HG02763 (cell line): Measurements from ENCODE around the gene FLNC.

Source experiments
- ATAC-seq: cut with Tn5 transposase; IDR thresholded peaks from one replicate; pipeline ENCODE4 v1.9.1; 2021; ENCODE audit warnings: mild to moderate bottlenecking, moderate library complexity; ENCODE audit not compliant: unreplicated experiment

The FLNC gene

DNA sequence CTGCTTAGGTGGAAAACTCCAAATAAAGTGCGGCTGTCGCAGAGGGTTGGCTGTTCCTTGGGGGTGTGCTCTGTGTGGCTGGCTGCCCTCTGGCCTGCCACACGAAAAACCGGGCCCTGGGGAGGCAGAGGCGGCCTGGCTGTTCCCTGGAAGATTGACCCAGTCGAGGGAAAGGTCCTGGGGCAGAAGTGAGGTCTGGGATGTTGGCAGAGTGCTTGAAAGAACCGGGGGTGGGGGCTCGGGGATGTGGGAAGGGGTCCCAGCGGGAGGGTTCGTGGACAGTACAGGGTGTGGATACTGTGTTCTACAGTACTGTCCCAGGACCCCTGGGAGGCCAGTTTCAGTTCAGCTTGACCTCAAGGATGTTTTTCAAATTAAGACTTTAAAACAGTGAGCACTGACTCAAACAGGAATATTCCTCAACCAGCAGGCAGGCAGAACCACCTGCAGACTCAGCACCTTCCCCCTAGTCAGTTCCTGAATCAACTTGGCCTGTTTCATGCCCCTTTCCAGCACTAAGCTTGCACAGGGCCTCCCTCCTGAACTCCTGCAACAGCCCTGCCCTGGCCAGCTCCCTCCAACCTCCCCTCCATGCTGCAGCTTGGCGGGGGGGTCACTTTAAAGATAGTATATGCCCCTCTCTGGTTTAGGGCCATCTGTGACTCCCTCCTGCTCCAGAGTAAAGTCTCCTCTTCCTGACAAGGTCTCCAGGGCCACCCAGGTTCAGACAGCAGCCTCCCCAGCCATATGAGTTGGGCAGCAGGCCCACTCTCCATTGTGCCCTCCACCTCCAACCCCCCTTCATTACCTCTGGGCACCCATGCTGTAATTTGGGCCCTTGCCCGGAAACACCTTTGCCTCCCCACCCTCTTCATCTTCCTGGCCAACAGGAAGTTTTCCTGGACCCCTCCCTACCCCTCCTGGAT, 29.3 kb downstream of the FLNC start:
- no peak for ATAC-seq

DNA sequence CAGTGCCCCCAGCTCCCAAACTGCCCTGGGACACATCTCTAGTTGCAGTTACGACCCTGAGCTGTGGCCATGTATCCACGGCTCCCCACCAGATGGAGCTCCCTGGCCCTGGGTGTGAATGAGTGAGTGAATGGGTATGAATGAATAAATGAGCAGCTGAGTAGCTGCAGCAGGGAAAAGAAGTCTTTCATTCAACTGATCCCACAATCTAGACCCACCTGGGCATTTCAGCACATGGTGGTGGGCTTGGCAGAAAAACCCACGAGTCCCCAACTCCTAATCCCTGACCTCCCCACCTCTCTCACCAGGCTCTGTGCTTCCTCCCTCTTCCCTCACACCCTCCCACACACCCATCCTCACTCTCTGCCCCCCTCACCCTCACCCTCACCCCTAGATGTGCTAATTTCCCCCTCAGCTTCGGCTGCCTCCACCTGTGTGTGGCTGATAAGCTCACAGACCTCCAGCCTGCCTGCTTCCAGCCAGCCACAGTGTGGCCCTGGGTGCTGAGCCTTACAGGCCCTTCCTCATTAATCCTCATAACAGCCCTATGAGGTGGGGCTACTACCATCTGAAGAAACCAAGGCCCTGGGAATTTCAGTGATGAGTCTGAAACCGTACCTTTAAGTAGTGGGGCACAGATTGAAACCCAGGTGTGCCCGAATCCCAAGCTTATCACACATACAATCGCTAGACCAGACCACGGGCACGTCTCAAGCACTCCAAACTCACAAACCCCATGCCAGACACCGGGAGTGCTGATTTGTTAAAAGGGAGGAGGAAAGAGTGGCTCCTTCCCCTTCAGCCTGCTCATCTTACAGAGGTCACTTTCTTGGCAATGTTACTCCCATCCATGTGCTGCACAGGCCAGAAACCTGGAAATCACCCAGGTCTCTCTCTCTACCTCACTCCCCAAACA, 30.2 kb downstream of the FLNC start:
- ATAC-seq = no peak

DNA sequence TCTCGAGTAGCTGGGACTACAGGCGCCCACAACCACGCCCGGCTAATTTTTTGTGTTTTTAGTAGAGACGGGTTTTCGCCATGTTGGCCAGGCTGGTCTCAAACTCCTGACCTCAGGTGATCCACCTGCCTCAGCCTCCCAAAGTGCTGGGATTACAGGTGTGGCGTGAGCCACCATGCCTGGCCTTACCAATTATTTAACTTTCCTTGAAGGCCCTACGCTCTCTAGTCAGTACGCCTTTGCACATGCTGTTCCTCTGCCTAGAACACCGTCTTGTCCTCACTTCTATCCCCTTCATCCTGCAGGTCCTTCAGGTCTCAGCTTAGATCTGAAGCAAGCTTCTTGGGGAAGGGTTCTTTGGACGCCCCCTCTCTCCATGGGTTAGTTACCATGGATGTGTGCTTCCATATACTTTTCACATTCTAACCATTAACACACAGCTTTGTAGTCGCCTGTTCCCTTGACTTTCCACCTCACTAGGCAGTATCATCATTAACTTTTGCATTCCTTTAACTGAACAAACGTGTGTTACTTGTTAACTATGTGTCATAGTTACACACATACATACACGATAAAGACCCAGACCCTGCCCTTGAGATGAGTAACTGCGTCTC, 31.9 kb downstream of the FLNC start:
- ATAC-seq = no peak

DNA sequence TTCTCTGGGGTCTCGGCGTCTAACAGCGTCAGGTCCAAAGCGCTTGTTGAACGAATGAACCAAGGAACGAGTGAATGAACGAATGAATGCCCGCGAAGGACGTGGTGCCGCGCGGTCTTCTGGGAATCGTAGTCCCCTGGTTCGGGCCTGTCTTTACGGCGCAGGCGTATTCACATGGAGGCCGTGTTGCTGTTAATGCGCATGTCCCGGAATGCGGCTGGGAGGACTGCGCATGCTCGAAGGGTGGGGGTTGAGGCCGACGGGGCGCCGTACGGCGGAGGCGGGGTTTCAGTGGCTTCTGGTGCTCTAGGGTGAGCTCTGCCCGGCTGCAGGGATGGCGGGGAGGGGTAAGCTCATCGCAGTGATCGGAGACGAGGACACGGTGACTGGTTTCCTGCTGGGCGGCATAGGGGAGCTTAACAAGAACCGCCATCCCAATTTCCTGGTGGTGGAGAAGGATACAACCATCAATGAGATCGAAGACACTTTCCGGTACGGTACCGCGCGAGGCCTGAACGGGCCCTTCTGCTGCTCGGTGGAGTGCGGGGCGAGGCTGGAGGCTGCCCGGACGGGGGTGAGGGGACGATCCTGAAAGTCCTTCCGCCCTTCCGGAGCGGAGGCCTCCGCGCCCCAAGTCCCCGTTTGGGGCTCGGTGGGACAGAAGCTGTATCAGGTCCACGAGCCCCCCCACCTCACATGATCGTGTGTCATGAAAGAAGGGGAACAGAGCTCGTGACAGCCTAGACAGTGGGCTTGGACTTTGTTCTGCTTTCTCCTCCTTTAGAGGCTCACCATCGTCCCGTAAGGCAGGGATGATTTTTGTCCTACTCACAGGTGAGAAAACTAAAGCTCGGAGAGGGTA, 32.6 kb downstream of the FLNC start, which contains the start of gene ATP6V1F:
ATP6V1F (plus strand) TSS at position 286 of the 862 bp plus-strand sequence; CDS start at position 335, 49 bp downstream.
- peak; percentile 87 for ATAC-seq

DNA sequence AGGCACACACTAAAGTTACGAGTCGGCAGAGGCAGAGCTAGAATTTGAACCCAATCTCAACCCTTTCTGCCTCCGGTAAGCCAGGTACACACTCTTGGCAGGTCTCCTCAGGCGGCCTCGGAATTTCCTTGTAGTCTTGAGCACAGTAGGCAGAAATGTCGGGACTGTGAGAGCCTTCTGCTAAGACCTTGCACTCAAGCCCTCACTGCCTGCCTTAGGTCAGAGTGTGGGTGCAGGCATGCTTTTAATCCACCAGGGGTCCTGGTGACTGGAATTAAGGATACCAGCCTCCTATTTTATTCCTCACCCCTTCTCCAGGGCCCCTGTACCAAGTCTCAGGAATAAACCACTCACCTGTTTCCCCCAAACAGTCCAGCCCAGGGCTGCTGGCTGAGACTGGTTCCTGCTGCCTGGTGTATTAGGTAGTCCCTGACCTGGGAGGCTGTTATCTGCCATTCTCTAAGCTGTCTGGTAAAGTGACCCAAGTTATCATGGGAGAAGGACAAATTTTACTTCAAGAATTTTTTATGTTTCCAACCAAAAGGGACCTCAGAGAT, 33.3 kb downstream of the FLNC start:
- ATAC-seq = no peak

DNA sequence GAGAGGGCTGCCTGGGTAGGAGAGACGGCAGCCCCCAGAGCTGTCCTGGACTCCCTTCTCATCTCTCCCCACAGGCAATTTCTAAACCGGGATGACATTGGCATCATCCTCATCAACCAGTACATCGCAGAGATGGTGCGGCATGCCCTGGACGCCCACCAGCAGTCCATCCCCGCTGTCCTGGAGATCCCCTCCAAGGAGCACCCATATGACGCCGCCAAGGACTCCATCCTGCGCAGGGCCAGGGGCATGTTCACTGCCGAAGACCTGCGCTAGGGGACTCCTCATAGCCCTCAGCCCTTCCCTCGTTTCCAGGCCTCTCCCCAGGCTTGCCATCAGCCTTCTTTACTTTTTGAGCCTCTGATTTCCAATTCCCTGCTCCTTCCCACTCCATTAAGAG, 35.1 kb downstream of the FLNC start:
- no peak for ATAC-seq

DNA sequence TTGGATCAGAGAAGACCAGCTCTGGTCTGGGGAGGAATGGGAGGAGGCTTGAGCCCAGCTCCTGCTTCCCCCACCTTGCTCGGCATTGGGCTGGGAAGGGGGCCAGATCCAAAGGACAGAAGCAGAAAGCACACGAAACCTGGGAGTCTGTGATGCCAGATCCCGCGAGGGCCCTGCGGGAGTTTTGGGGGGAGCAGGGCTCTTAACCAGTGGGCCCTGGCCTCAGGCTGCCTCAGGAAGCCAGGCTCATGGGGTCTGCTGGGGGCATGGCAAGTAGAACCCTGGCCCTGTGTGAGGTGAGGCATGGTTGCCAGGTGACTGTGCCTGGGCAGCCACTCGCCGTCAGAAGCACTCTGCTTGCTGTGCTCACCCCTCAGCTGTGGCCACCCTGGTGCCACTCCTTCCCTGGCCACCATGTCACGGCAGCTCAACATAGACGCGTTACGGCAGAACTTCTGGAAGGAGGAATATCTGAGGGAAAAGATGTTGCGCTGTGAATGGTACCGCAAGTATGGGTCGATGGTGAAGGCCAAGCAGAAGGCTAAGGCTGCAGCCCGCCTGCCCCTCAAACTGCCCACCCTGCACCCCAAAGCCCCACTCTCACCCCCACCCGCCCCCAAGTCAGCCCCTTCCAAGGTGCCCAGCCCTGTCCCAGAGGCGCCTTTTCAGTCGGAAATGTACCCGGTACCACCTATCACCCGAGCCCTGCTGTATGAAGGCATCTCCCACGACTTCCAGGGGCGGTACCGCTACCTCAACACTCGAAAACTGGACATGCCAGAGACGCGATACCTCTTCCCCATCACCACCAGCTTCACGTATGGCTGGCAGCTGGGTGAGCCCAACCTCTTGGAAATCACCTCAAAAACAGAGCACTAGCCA, 36.0 kb downstream of the FLNC start:
- no peak for ATAC-seq

DNA sequence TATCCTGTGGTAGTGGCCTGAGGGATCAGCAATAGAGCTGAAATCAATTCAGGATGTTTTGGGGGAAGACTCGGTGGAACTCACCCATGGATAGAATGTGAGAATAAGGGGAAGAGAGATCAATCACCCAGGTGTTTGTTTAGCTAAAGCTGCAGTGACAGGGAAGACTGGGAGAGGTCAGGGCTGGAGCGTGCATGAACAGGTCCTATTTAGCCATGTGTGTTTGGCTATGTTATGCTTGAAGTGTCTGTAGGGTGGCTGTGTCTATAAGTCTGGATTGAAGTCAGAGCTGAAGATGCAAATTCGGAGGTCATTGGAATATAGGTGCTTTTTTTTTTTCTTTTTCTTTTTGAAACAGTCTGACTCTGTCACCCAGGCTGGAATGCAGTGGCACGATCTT, 37.0 kb downstream of the FLNC start:
- ATAC-seq = no peak

DNA sequence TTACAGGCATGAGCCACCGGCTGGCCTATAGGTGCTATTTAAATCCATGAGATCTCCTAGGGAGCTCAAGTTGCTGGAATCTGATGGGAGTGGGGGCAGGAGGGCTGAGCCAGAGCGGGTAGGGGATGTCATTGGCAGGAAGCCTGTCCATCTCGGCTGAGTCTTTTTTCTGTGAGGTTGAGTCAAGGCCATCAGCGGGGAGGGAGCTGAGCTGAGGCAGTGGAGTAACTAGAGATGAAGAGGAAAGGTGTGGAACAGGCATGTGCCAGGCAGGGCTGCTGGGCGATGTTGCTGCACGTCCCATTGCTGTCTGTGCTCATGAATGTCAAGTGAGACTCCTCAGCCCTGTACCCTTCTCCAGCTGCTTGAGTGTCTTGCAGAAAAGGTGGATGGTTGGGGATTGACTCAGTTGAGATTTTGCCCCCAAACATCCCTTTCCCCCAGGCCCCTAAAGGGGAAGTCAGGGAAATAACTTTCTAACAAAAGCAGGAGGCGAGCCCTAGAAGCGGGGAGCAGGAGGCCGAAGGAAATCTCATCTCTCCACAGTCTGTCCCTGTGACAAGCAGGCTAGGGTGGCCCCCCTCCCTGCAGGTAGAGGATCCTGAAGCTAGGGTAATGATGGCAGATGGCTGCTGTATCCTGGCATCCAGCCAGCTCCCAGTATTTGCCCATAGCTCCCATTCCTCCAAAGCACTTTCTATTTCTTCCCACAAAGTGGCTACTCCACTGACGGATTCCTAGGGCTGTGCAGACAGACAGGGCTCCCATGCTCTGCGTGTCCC, 37.8 kb downstream of the FLNC start:
- no peak for ATAC-seq

DNA sequence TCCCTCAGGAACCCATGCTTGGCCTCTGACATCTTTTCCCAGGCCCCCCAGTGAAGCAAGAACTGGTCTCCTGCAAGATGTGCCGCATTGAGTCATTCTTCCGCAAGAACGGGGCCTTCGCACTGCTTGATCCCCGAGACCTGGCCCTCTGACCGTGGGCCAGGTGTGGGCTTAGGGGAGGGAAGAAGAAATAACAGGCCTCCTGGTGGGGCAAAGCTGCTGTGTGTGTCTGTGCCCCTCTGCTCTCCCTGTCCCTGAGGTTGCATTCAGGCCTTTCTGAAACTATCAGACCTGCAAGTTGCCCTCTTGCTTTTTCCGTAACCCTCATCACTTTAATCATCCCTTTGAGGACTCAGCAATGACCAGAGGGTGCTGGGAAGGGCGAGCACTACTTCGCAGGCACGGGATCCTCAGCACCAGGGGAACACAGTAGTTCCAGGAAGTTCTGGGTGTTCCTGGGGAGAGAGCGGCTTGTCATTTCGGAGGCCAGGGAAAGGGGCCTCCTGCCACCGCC, 38.5 kb downstream of the FLNC start:
- no peak for ATAC-seq

DNA sequence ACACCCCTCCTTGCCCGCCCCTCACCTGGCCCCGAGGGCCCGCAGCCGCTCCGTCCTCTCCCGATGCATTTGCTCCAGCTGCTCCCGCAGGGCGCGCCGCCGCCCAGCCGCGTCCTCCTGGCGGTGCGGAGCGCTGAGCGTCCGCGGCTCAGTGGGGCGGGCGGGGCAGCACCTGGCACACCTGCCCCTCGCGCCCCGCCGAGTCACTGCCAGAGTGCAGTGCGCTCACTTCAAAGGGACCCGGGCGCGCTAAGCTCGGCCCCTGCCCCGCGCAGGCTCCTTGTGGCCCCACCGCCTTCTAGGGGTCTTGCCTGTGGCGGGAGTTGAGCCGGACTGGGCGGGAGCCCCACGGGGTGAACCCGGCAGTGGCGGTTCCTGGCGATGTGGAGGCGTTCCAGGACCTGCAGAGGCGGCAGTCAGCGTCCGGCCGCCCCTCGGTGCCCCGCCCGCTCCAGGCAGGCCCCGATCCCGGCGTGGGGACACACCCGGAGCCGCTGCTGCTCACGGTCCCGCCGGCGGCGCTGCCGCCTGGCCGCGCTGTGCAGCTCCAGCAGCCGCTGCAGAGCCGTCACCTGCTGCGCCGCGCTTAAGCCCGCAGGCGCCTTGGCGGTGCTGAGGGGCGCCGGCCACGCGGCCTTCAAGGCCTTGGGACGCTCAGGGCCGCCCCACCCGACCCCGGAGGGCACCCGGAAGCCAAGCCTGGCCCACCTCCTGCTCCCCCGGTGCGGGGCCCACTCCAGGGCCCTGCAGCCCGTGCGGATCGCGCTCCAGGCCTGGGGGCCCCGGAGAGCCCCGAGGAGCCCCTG, 39.1 kb downstream of the FLNC start:
- ATAC-seq = peak; percentile 58

DNA sequence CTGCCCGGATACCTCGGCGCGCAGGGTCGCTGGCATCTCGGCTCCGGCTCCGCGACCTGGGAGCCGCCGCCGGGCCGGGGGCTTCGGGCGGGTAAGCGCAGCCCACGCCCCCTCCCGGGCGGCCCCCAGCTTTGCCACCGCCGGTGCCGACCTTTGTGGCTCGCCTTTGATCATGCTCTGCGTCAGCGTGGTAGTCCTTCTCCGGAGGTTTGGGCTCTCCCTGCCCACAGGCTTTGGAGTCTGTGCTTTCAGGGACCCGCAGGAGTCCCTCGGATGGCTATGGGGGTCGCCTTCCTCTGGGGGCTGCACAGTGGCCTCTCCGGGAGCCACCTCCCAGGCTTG, 39.7 kb downstream of the FLNC start:
- ATAC-seq = no peak

DNA sequence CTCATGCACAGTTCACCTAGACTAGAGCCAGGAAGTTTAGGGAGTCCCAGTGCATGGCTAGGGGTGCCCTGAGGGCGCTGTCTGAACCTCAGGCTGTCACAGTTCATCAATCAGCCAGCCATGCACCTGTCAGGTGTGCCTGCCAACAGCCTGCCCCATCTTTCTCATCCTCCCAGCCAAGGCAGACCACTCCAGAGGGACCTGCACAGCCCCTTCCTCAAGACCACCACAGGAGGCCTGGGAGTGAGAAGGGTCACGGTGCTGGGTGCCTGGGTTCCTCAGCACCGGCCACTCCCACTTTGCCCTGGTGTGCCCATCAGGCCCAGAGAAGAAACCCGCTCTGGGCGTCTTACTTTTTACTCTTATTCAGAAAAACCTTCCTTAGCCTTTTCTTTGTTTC, 40.8 kb downstream of the FLNC start:
- no peak for ATAC-seq

DNA sequence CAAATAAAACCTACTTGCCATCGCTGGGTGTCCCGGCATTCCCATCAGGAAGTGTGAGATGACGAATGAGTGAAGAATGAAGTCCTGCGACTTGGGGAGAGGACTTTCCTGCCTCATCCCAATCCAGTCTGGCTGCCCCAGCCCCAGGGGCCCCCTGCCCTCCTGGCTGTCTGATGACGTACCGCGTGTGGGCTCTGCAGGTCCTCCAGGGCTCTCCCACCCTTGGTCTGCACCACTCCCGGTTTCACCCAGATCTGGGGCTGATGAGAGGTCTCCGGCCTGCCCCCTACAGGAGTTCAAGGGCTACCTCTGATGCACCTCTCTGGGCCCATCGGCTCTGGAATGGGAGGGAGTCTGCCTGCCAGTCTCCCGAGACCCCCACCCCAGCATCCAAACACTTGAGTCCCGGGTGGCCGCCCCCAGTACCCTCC, 42.2 kb downstream of the FLNC start:
- no peak for ATAC-seq

DNA sequence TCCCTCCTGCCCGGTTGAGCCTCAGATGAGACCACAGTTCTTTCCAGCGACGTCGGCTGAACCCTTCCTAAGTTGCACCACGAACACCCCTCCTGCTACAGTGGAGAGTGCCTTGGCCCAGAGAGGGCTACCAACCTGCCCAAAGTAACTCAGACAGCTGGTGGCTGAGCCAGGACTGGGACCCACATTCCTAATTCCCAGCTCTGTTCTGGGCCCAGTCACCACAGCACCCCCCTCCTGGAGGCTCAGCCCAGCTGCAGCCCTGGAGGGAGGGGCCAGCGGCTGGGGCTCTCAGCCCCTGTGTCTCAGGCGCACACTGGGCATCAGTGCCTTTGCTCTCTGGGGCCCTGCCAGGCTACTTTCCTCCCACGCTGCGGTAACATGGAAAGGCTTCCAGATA, 43.0 kb downstream of the FLNC start:
- ATAC-seq = no peak

DNA sequence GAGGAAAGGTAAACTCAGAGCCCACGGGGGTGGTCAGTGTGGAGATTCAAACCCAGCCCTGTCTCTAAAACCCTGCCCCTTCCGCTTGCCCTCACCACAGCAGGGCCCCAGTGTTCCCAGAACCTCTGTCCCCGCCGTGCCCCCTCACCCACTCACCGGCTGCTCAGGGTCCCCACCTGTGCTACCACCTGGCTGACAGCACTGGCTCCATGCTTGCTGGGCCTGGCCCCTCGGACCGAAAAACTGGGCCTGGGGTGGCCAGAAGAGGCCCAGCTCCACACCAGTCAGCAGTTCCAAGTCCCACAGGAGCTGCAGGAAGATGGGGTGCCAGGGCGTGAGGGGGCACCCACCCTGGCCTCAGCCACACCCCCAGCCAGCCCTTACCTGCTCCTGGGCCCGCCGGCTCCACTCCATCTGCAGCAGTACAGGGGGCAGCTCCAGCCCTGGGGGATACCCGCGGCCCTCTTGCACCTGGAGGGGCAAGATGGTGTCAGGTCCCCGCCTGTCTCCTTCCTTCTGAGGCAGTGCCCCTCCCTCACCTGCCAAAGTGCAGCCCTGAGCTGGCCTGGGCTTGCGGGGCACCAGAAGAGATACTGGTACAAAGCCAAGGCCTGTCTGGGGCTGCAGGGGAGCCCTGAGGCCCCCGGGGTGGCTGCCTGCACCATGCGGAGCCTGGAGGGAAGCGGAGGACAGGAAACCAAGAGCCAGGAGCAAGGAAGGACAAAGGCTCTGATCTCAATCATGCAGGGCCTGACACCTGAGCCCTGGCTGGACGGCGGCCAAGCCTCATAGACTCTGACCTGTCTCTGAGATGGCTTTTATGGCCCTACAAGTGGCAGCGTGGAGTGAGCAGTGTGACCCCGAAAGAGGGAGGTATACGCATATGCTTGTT, 44.2 kb downstream of the FLNC start:
- no peak for ATAC-seq
